ENCODE results near the gene RAPGEF1.

Gene RAPGEF1

GRCh38 chr9:131635892-131636291 is 104.0 kb downstream of the RAPGEF1 start:
- no peak for DNase-seq (ENCODE audit: low read depth)
- no peak for TF ChIP-seq CTCF (IDR thresholded peaks at IDR 0.05; ENCODE audit: low read depth, low read length, missing control alignments)
- no peak overlapping the region for H3K4me3 ChIP-seq (ENCODE audit: low read depth, low read length)

GRCh38 chr9:131635285-131635684 is 104.6 kb downstream of the RAPGEF1 start:
- no peak for DNase-seq (ENCODE audit: low read depth)

DNA sequence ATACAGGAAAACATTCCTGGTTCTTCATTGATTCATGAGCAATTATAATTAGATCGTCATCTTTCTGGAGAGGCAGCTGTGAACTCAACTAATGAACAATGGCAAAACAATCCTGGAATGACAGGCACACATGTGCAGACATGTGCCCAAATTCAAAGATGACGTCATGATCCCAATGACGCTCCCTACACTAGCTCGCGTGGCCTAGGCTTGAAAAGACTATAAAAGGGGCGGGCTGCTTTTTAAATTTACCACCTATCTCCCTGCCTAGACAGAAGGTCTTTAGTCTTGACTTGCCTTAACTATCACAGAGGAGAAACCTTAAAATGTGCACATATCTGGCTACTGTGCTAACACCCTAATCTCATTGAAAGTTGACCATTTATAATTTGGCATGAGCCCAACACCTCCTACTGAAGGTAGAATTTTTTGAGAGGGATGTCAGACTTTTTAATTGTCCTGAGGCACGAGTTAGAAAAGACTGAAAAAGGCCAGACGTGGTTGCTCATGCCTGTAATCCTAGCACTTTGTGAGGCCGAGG is 106.3 kb downstream of the RAPGEF1 start:
- no peak for DNase-seq (ENCODE audit: low read depth)
- TF ChIP-seq CTCF (IDR thresholded peaks at IDR 0.05; ENCODE audit: low read depth, low read length, missing control alignments), result no peak
- H3K4me3 ChIP-seq (ENCODE audit: low read depth, low read length), result no peak overlapping the region

More at GRCh38 chr9:131635285-131635684, 104.6 kb downstream of the RAPGEF1 start:
- H3K4me3 ChIP-seq (ENCODE audit: low read depth, low read length), result no peak overlapping the region
- TF ChIP-seq CTCF (IDR thresholded peaks at IDR 0.05; ENCODE audit: low read depth, low read length, missing control alignments), result no peak

DNA sequence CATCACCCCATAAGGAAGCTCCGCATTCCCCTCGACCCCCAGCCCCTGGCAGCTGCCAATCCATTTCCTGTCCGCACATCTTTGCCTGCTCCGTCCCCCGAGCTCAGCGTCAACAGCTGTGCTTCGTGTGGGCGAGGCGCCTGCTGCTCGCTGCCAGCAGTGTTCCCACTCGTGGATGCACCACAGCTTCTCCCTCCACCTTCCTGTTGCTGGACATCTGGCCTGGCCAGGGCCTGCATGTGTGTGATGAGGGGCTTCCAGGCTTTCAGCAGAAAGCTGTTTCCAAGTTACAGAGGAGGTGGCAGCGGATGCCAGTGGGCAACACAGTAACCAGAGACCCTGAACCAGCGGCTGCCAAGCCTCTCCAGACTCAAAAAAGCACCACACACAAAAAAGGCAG is 108.6 kb downstream of the RAPGEF1 start:
- TF ChIP-seq CTCF (IDR thresholded peaks at IDR 0.05; ENCODE audit: low read depth, low read length, missing control alignments), result no peak
- no peak overlapping the region for H3K4me3 ChIP-seq (ENCODE audit: low read depth, low read length)
- no peak for DNase-seq (ENCODE audit: low read depth)

- peak overlapping the region; percentile 31; the same call in 1 of the 2 replicates for H3K4me3 ChIP-seq (ENCODE audit: low read depth, low read length)
- TF ChIP-seq CTCF (IDR thresholded peaks at IDR 0.05; ENCODE audit: low read depth, low read length, missing control alignments), result no peak
Observed at GRCh38 chr9:131630205-131630831, 109.6 kb downstream of the RAPGEF1 start.

GRCh38 chr9:131629825-131630204 is 110.1 kb downstream of the RAPGEF1 start:
- no peak for TF ChIP-seq CTCF (IDR thresholded peaks at IDR 0.05; ENCODE audit: low read depth, low read length, missing control alignments)
- peak overlapping the region; percentile 31; the same call in 1 of the 2 replicates for H3K4me3 ChIP-seq (ENCODE audit: low read depth, low read length)
- no peak for DNase-seq (ENCODE audit: low read depth)

More at GRCh38 chr9:131630205-131630831, 109.6 kb downstream of the RAPGEF1 start:
- no peak for DNase-seq (ENCODE audit: low read depth)

- no peak for TF ChIP-seq CTCF (IDR thresholded peaks at IDR 0.05; ENCODE audit: low read depth, low read length, missing control alignments)
- DNase-seq (ENCODE audit: low read depth), result no peak
Observed at GRCh38 chr9:131629226-131629500, 110.7 kb downstream of the RAPGEF1 start.

More at GRCh38 chr9:131629226-131629500, 110.7 kb downstream of the RAPGEF1 start:
- H3K4me3 ChIP-seq (ENCODE audit: low read depth, low read length), result peak overlapping the region; percentile 3; the same call in 1 of the 2 replicates
